Activated CD8-positive, alpha-beta memory T cell treated with anti-CD3 and anti-CD28 coated beads, Interleukin-2, amount 50 U/mL, for 1 hour (primary cell): ENCODE results near the gene BMPR1A.
"Not testable (repeated sequence)": the region's sequence is repeated elsewhere in the genome, so short reads cannot be mapped to it uniquely, and the experiment has no call there.

Experiments
- DNase-seq: peaks from one replicate; pipeline ENCODE4 v3.0.0-alpha.2; 2020; ENCODE audit errors: extremely low read depth

BMPR1A gene

DNA sequence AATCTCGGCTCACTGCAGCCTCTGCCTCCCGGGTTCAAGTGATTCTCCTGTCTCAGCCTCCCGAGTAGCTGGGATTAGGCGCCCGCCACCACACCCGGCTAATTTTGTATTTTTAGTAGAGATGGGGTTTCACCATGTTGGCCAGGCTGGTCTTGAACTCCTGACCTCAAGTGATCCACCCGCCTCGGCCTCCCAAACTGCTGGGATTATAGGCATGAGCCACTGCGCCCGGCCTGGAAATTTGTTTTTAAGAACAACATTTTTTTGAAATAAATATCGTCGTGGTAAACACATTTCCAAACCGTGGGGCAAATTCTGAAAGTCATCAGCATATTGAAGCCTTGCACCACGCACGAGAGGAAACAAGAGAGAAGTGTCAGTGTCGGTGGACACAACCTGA is 183.7 kb downstream of the BMPR1A start:
- not testable (repeated sequence) for DNase-seq

- DNase-seq: no peak
These were observed 184.3 kb downstream of the BMPR1A start for GRCh38 chr10:86940677-86941076.

DNA sequence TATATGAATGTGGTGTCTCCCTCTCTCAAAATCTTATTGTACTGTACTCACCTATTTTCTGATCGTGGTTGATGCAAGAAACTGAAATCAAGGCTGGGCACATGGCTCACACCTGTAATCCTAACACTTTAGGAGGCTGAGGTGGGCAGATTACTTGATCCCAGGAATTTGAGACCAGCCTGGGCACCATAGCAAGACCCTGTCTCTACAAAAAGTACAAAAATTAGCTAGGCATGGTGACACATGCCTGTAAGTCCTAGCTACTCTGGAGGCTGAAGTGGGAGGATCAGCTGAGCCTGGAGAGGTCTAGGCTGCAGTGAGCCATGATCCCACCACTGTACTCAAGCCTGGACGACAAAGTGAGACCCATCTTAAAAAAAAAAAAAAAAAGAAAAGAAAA is 185.0 kb downstream of the BMPR1A start:
- DNase-seq: no peak

GRCh38 chr10:86941991-86942421 is 185.6 kb downstream of the BMPR1A start:
- no peak for DNase-seq

DNA sequence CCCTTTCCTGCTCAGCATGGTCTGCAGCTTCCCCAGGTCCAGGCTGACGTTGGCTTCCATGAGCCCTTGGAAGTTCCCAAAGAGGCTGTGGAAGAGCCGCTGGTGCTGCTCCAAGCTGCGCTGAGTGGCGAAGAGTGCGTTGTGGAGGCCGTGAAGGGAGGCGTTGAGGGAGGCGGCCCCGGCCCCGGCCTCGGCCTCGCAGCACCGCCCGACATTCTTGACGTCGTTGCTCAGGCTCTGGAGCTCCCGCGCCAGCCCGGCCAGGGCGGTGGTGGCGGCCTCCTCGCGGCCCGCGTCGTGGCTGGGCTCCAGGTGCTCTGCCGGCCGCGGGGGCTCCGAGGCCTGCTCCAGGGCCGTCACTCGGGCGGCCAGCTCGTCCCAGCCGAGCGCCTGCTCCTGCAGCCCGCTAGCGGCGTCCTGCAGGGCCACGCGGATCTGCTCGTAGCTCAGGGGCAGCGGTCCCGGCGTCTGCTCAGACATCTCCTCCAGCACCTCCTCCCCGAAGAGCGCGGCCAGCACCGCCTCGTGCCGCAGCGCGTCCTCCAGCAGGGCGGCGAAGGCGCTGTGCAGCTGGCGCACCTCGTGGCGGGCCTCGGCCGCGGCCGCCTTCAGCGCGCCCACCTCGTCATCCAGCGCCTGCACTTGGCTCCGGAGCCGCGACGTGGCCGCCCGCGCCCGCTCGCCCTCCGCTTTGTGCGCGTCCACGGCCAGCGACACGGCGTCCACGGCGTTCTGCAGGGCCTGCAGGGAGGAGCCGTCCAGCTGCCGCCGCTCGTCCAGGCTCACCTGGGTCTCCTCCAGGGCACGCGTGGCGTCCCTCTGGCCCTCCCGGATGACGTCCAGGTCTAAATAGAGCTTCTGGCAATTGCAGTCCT is 186.3 kb downstream of the BMPR1A start:
- no peak for DNase-seq

GRCh38 chr10:86943316-86944030 is 187.1 kb downstream of the BMPR1A start:
- no peak for DNase-seq

DNA sequence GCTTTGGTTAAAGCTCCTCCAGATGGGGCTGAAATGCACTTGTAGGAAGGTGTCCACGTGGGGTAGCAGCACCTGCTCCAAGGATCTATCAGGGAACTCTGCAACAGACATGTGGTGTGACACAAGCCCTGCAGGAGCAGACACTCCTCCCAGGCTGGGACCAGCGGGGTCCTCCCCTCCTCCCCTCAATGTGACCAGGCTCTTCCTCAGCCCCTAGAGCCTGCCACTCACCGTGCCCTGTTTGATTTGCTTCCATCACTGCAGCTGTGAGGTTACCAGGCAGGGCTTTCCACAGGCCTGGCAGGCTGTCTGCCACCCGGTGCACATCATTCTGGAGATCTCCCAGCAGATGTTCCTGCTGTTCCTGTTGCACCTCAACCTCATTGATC is 187.6 kb downstream of the BMPR1A start:
- DNase-seq: no peak

GRCh38 chr10:86944471-86944870 is 188.1 kb downstream of the BMPR1A start:
- no peak for DNase-seq

- no peak for DNase-seq
These were observed 188.5 kb downstream of the BMPR1A start for GRCh38 chr10:86944907-86945306.

DNA sequence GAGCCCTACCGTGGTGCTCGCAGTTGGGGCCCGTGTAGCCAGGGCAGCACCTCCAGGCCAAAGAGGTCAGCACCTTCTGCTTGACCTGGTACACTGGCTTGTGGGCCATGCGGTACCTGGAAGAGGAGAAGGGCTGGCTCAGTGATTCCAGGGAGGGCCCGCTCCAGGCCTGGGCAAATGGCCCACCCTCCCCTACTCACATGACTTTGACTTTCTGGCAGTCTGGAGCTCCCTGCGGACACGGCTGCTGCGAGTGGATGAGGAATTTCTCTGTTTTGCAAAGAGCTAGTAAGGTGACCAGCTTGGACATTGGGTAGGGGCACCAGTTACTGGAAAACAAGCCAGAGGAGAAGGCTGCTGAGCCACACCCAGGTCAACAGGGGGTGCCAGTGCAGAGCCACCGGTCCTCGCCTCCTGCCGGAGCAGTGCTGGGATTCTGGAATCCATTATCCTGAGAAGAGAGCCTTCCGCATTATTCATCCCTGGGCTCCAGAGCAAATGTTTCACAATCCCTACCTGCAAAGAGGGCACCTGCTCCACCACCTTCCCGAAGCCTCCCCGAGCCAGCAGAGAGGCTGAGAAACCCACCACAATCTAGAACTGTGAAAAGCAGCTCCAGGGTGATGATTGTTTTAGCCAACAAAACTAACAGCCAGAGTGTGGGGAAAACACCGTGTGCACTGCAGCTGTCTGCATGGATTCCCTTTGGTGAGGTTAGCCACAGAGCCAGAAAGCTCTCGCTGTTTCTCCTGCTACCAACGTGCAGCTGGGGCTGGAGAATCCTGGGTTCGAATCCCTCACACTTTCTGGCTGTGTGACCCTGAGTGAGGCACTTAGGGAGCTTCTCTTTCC is 189.2 kb downstream of the BMPR1A start:
- no peak for DNase-seq

GRCh38 chr10:86946213-86947155 is 190.1 kb downstream of the BMPR1A start:
- no peak for DNase-seq

DNA sequence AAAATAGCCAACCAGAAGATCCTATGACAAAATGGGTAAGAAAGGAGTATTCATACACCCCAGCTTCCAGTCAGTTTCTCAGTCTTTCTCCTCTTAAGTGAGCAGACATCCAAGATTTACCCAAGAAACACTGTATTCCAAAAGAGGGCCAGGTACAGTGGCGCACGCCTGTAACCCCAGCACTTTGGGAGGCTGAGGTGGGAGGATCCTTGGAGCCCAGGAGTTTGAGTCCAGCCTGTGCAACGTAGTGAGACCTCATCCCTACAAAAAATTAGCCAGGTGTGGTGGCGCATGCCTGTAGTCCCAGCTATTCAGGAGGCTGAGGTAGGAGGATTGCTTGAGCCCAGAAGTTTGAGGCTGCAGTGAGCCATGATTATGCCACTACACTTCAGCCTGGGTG is 191.4 kb downstream of the BMPR1A start:
- DNase-seq: not testable (repeated sequence)

DNA sequence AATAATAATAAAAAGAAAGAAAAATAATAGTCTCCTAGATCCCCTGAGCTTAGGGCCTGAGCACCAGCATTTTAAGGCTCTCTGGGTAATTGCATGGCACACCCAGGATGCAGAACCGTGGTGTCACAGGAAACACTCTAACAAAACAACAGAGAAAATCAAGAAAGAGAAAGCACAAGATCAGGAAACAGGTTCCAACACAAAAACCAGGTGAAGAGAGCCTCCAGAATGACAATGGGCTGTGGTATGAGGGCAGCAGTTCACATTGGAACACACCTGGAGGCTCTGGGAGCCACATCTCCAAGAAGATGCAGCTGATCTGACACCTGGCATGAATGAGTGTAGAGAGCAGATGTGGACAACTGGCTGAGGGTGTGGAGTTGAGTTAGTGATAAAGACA is 193.9 kb downstream of the BMPR1A start:
- no peak for DNase-seq

GRCh38 chr10:86951184-86951761 is 194.9 kb downstream of the BMPR1A start:
- DNase-seq: no peak

- no peak for DNase-seq
These were observed 195.7 kb downstream of the BMPR1A start for GRCh38 chr10:86952106-86952505.

- DNase-seq: not testable (repeated sequence)
These were observed 196.3 kb downstream of the BMPR1A start for GRCh38 chr10:86952697-86953096.

GRCh38 chr10:86953747-86954680 is 197.6 kb downstream of the BMPR1A start:
- no peak for DNase-seq

DNA sequence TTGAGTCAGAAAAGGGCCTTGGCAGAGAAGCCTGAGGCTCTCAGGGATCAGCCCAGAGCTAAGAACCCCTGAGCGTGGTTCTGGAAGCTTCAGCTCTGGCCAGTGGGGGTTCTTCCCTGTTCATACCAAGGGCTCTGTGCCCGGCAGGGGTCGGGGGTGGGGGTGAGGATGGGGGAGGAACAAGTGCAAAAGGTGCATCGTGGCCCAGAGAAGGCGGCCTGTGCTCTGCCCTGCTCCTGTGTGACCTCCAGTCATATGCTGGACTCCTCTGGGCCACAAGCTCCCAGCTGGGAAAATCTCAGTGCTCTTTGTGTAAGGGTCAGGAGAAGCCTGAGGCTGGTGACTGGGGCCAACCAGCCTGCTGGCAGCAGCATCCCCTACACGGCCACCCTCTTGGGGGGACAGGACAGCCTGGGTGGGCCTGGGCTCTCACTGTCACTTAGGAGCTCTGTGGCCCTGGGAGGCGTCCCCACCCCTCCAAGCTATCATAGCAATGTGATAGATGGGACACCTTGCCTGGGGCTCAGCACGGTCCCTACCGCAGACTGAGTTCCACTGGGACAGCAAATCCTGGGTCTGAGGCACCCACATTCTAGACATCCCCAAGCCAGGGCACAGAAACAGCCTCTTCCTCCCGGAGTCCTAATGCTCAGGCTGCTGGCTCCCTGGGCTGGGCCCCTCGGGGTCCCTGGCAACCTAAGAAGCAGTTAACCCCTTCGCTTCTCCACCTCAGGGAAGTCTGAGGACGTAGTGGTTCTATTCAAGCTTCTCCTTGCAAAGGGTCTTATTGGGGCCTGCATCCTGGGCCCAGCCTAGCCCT is 198.5 kb downstream of the BMPR1A start:
- no peak for DNase-seq
